Trophoblast cell (in vitro differentiated cells and primary cell): ENCODE measurements around the gene FALEC.
A peak's percentile ranks its signal among the peaks of the same experiment; 100 is the strongest.

Source experiments
- DNase-seq, 2 donors: peaks; one replicate each; pipeline ENCODE4 v3.0.0-alpha.2; 2016
- H2AFZ ChIP-seq: 2 replicates; pipeline ENCODE4 v1.6.1; 2013; ENCODE audit warnings: low read length, moderate library complexity, mild to moderate bottlenecking; ENCODE audit not compliant: insufficient read depth, poor library complexity
- H2AK5ac ChIP-seq: 2 replicates; pipeline ENCODE4 v1.6.1; 2013; ENCODE audit warnings: mild to moderate bottlenecking, low read length
- H2BK120ac ChIP-seq: 2 replicates; pipeline ENCODE4 v1.6.1; 2013; ENCODE audit warnings: low read length, mild to moderate bottlenecking, moderate library complexity; ENCODE audit not compliant: insufficient read depth, poor library complexity
- H2BK12ac ChIP-seq: 2 replicates; pipeline ENCODE4 v1.6.1; 2013; ENCODE audit warnings: mild to moderate bottlenecking, low read length, moderate library complexity
- H2BK5ac ChIP-seq: 2 replicates; pipeline ENCODE4 v1.6.1; 2013; ENCODE audit warnings: low read length, low read depth, moderate library complexity, mild to moderate bottlenecking; ENCODE audit not compliant: poor library complexity
- H3K14ac ChIP-seq: 2 replicates; pipeline ENCODE4 v1.6.1; 2013; ENCODE audit warnings: mild to moderate bottlenecking, low read length
- H3K18ac ChIP-seq: 2 replicates; pipeline ENCODE4 v1.6.1; 2013; ENCODE audit warnings: mild to moderate bottlenecking, low read length
- H3K23ac ChIP-seq: 2 replicates; pipeline ENCODE4 v1.6.1; 2013; ENCODE audit warnings: low read length
- H3K27ac ChIP-seq: 2 replicates; pipeline ENCODE4 v1.5.1; 2013; ENCODE audit warnings: low read depth, mild to moderate bottlenecking, inconsistent platforms, low read length, moderate library complexity
- H3K27me3 ChIP-seq: 2 replicates; pipeline ENCODE4 v1.6.1; 2013; ENCODE audit warnings: inconsistent platforms, mild to moderate bottlenecking, low read length, moderate library complexity; ENCODE audit not compliant: insufficient read depth
- H3K36me3 ChIP-seq, 2 experiments: 1 replicate in 1 of 2; 2 replicates in 1 of 2; pipeline ENCODE4 v1.6.1; 2013; ENCODE audit warnings: low read length in 2 of 2, mild to moderate bottlenecking in 2 of 2, moderate library complexity in 1 of 2; ENCODE audit not compliant: insufficient read depth in 2 of 2, control insufficient read depth in 1 of 2
- H3K4ac ChIP-seq: 2 replicates; pipeline ENCODE4 v1.6.1; 2013; ENCODE audit warnings: low read depth, mild to moderate bottlenecking, low read length, moderate library complexity
- H3K4me1 ChIP-seq, 2 experiments: 1 replicate in 1 of 2; 2 replicates in 1 of 2; pipeline ENCODE4 v1.6.1; 2013; ENCODE audit warnings: low read length in 2 of 2, mild to moderate bottlenecking in 2 of 2, moderate library complexity in 1 of 2; ENCODE audit not compliant: insufficient read depth in 2 of 2, control insufficient read depth in 1 of 2
- H3K4me2 ChIP-seq: 2 replicates; pipeline ENCODE4 v1.6.1; 2013; ENCODE audit warnings: inconsistent platforms, mild to moderate bottlenecking, low read length, moderate library complexity
- H3K4me3 ChIP-seq: 2 replicates; pipeline ENCODE4 v1.5.1; 2013; ENCODE audit warnings: mild to moderate bottlenecking, low read depth, low read length, inconsistent platforms
- H3K79me1 ChIP-seq: one replicate; pipeline ENCODE4 v1.6.1; 2013; ENCODE audit warnings: low read length
- H3K79me2 ChIP-seq: 2 replicates; pipeline ENCODE4 v1.6.1; 2013; ENCODE audit warnings: low read length, mild to moderate bottlenecking; ENCODE audit not compliant: control insufficient read depth, insufficient read depth, poor library complexity
- H3K9ac ChIP-seq: 2 replicates; pipeline ENCODE4 v1.6.1; 2013; ENCODE audit warnings: mild to moderate bottlenecking, low read length
- H3K9me3 ChIP-seq: 2 replicates; pipeline ENCODE4 v1.6.1; 2013; ENCODE audit warnings: low read depth, mild to moderate bottlenecking, control low read depth, inconsistent platforms, low read length; ENCODE audit not compliant: insufficient read depth
- H4K12ac ChIP-seq: 2 replicates; pipeline ENCODE4 v1.6.1; 2013; ENCODE audit warnings: low read depth, mild to moderate bottlenecking, low read length, moderate library complexity
- H4K8ac ChIP-seq: 2 replicates; pipeline ENCODE4 v1.6.1; 2013; ENCODE audit warnings: low read depth, mild to moderate bottlenecking, low read length, moderate library complexity
- H4K91ac ChIP-seq: one replicate; pipeline ENCODE4 v1.6.1; 2013; ENCODE audit warnings: low read depth, mild to moderate bottlenecking, low read length, moderate library complexity
- WGBS: extraction: QIAGEN DNeasy Blood & Tissue Kit; methylation state at CpG from one replicate; pipeline ENCODE4 v1.1.7; 2013; ENCODE audit warnings: missing lambda C conversion rate; ENCODE audit not compliant: insufficient read length, insufficient coverage; ENCODE audit errors: extremely low coverage; 5-methylcytosine and 5-hydroxymethylcytosine counted together

The FALEC gene

GRCh38 chr1:150536836-150537731, 21.5 kb downstream of the FALEC start:
- H3K79me2 ChIP-seq: peaks cover 3% of the 10 kb centered on the region
- peak overlapping the region; percentile 98 for H2AK5ac ChIP-seq
- WGBS: no CpG with 5 or more reads among the region's 12 CpGs
- peak overlapping the region; percentile 81 for H3K4ac ChIP-seq
- no peak overlapping the region for H3K4me3 ChIP-seq
- H2BK120ac ChIP-seq: peak overlapping the region; percentile 99
- H4K8ac ChIP-seq: peak overlapping the region; percentile 83
- H3K27ac ChIP-seq: peak overlapping the region; percentile 72
- peaks cover 26 to 31% of the 10 kb centered on the region in 2 experiments for H3K4me1 ChIP-seq
- H2BK5ac ChIP-seq: peak overlapping the region; percentile 95
- H3K9me3 ChIP-seq: no peaks in the 10 kb centered on the region
- peak overlapping the region; percentile 86 for H3K18ac ChIP-seq
- peak overlapping the region; percentile 87 for H3K14ac ChIP-seq
- H3K27me3 ChIP-seq: no peaks in the 10 kb centered on the region
- peaks cover 16% of the 10 kb centered on the region for H3K79me1 ChIP-seq
- peak overlapping the region; percentile 86 for H2BK12ac ChIP-seq
- no peaks in the 10 kb centered on the region for H3K36me3 ChIP-seq
- H4K91ac ChIP-seq: peak overlapping the region; percentile 99
- H2AFZ ChIP-seq: peak overlapping the region; percentile 90
- H3K4me2 ChIP-seq: no peak overlapping the region
- H3K9ac ChIP-seq: no peak overlapping the region
- H4K12ac ChIP-seq: peak overlapping the region; percentile 70
- DNase-seq: no peak
- no peak overlapping the region for H3K23ac ChIP-seq

- Histone ChIP-seq H3K36me3 (no peaks in the 10 kb centered on the region), H3K18ac (peak overlapping the region; percentile 86), H3K4me1 (peaks cover 22 to 29% of the 10 kb centered on the region in 2 experiments), H4K8ac (peak overlapping the region; percentile 83), H3K9ac (no peak overlapping the region), H4K12ac (peak overlapping the region; percentile 70), H3K79me1 (peaks cover 13% of the 10 kb centered on the region), H3K9me3 (no peaks in the 10 kb centered on the region), H3K4me3 (no peak overlapping the region), H2AK5ac (peak overlapping the region; percentile 98), H2BK5ac (peak overlapping the region; percentile 95), H2BK120ac (peak overlapping the region; percentile 99), H3K79me2 (peaks cover 3% of the 10 kb centered on the region), H3K14ac (peak overlapping the region; percentile 87), H3K4ac (peak overlapping the region; percentile 81), H3K23ac (no peak overlapping the region), H3K27ac (peak overlapping the region; percentile 72), H2AFZ (peak overlapping the region; percentile 90), H4K91ac (peak overlapping the region; percentile 99), H3K4me2 (no peak overlapping the region), H2BK12ac (peak overlapping the region; percentile 86), H3K27me3 (no peaks in the 10 kb centered on the region)
- WGBS: no CpG with 5 or more reads among the region's 17 CpGs
- peak; percentile 80 for DNase-seq
Measured at GRCh38 chr1:150537732-150538684, 22.5 kb downstream of the FALEC start.

GRCh38 chr1:150543500-150544143, 28.1 kb downstream of the FALEC start:
- Histone ChIP-seq H2AFZ (no peak overlapping the region), H3K27ac (no peak overlapping the region), H2BK120ac (no peak overlapping the region), H3K9me3 (no peaks in the 10 kb centered on the region), H4K91ac (no peak overlapping the region), H2BK12ac (no peak overlapping the region), H3K4ac (no peak overlapping the region), H2BK5ac (no peak overlapping the region), H4K12ac (no peak overlapping the region), H3K79me1 (peaks cover 4% of the 10 kb centered on the region), H3K27me3 (no peaks in the 10 kb centered on the region), H4K8ac (no peak overlapping the region), H3K4me2 (no peak overlapping the region), H3K9ac (no peak overlapping the region), H3K4me1 (peaks cover 2 to 3% of the 10 kb centered on the region in 2 experiments), H3K4me3 (no peak overlapping the region), H3K18ac (no peak overlapping the region), H3K36me3 (no peaks in the 10 kb centered on the region), H3K14ac (no peak overlapping the region), H3K23ac (peak overlapping the region; percentile 82), H2AK5ac (no peak overlapping the region), H3K79me2 (peaks cover under 1% of the 10 kb centered on the region)
- no CpG with 5 or more reads among the region's 13 CpGs for WGBS
- DNase-seq: no peak

- no peak overlapping the region for H3K27ac ChIP-seq
- H3K4me1 ChIP-seq: peaks cover 0 to 2% of the 10 kb centered on the region in 2 experiments
- DNase-seq: no peak
- no peak overlapping the region for H2BK5ac ChIP-seq
- no peak overlapping the region for H3K9ac ChIP-seq
- no peaks in the 10 kb centered on the region for H3K27me3 ChIP-seq
- H3K4me2 ChIP-seq: no peak overlapping the region
- H3K4ac ChIP-seq: no peak overlapping the region
- no peak overlapping the region for H2BK12ac ChIP-seq
- H2AK5ac ChIP-seq: no peak overlapping the region
- H3K79me2 ChIP-seq: peaks cover 4% of the 10 kb centered on the region
- H3K79me1 ChIP-seq: peaks cover 6% of the 10 kb centered on the region
- no CpG with 5 or more reads among the region's 3 CpGs for WGBS
- no peaks in the 10 kb centered on the region for H3K36me3 ChIP-seq
- H2AFZ ChIP-seq: no peak overlapping the region
- H4K91ac ChIP-seq: no peak overlapping the region
- H3K18ac ChIP-seq: no peak overlapping the region
- H3K4me3 ChIP-seq: no peak overlapping the region
- H4K12ac ChIP-seq: no peak overlapping the region
- H4K8ac ChIP-seq: no peak overlapping the region
- H3K14ac ChIP-seq: no peak overlapping the region
- H2BK120ac ChIP-seq: no peak overlapping the region
- no peak overlapping the region for H3K23ac ChIP-seq
- H3K9me3 ChIP-seq: no peaks in the 10 kb centered on the region
Measured at GRCh38 chr1:150544204-150544603, 28.7 kb downstream of the FALEC start.
